Measurements from ENCODE around the gene OR2D3.
"Not testable (repeated sequence)": the region's sequence is repeated elsewhere in the genome, so short reads cannot be mapped to it uniquely, and the experiment has no call there.

The OR2D3 gene, protein sequence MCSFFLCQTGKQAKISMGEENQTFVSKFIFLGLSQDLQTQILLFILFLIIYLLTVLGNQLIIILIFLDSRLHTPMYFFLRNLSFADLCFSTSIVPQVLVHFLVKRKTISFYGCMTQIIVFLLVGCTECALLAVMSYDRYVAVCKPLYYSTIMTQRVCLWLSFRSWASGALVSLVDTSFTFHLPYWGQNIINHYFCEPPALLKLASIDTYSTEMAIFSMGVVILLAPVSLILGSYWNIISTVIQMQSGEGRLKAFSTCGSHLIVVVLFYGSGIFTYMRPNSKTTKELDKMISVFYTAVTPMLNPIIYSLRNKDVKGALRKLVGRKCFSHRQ

GRCh38 chr11:6920702-6921101 is at the start of gene OR2D3:
OR2D3 (plus strand) TSS chr11:6921002; CDS start chr11:6921002, 0 bp downstream.
- DNase-seq = no peak
- in situ Hi-C loops (cut with MboI; ENCODE audit: low pct_unique_long_range_greater_than_20kb, low sequenced_read_pairs) = no loop called here

DNA sequence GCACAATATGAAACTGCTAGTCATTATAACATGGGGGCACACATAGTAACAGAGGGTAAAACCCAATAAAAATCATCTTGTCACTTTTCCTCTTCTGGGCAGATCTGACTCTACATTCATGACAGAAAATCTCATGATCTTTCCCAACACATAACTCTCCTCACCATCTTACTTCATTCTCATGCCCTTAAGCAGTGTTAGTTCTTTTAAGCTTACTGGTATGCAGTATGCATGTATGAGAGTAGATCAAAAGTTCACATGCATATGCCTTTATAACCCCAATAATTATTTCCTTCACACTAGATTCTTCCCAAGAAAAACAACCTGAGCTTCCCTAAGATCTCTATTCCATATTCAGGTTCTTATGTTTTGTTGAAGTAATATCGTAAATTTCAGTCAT is 49.5 kb upstream of the OR2D3 start:
- in situ Hi-C loops (cut with MboI; ENCODE audit: low pct_unique_long_range_greater_than_20kb, low sequenced_read_pairs) = no loop called here
- DNase-seq = no peak

DNA sequence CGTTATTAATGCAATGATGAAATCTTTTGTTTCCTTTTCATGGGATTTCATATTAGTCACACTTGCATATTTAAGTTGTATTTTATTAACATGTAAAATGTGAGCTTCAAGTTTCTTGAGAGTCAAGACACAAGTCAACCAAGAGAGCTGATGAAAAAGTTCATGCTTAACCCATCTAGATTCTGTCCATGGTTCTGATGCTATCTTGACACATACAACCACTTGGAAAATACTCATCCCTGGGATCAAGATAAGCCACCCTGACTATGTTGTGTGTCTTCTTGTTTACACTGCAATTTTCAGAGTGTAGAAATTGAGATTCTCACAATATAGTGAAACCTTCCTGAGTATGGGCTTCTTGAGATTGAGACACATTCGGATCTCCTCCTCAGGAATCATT is 45.0 kb upstream of the OR2D3 start:
- in situ Hi-C loops (cut with MboI; ENCODE audit: low pct_unique_long_range_greater_than_20kb, low sequenced_read_pairs) = no loop called here
- DNase-seq = no peak

DNA sequence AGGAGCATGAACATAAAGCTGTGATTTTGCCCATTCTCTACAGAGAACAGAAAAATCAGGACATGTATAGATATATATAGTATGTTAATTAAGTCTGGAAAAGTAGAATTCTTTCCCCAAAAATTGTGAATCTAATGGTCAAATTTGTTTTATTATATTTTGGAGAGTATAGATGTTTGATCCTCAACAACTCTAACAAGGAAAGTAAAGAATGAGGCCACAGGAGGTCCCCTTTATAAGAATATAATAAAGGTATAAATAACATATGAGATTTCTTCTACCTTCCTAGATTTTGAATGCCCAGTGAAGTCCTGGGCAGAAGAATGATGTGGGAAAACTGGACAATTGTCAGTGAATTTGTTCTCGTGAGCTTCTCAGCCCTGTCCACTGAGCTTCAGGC is 44.5 kb upstream of the OR2D3 start, which contains the start of gene OR10A4:
OR10A4 (plus strand) TSS at position 301 of the 400 bp plus-strand sequence; CDS start at position 324, 23 bp downstream.
- DNase-seq = no peak
- in situ Hi-C loops (cut with MboI; ENCODE audit: low pct_unique_long_range_greater_than_20kb, low sequenced_read_pairs) = no loop called here

- no peak for DNase-seq
- in situ Hi-C loops (cut with MboI; ENCODE audit: low pct_unique_long_range_greater_than_20kb, low sequenced_read_pairs) = no loop called here
These were observed 43.9 kb upstream of the OR2D3 start for GRCh38 chr11:6876914-6877313.

GRCh38 chr11:6882751-6883150 is 38.1 kb upstream of the OR2D3 start:
- in situ Hi-C loops (cut with MboI; ENCODE audit: low pct_unique_long_range_greater_than_20kb, low sequenced_read_pairs) = no loop called here
- no peak for DNase-seq

DNA sequence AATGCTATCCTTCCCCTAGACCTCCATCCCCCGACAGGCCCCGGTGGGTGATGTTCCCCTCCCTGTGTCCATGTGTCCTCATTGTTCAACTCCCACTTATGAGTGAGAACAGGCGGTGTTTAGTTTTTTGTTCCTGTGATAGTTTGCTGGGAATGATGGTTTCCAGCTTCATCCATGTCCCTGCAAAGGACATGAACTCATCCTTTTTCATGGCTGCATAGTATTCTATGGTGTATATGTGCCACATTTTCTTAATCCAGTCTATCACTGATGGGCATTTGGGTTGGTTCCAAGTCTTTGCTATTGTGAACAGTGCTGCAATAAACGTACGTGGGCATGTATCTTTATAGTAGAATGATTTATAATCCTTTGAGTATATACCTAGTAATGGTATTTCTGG is 33.1 kb upstream of the OR2D3 start:
- DNase-seq; in situ Hi-C loops (cut with MboI; ENCODE audit: low pct_unique_long_range_greater_than_20kb, low sequenced_read_pairs): not testable (repeated sequence)

DNA sequence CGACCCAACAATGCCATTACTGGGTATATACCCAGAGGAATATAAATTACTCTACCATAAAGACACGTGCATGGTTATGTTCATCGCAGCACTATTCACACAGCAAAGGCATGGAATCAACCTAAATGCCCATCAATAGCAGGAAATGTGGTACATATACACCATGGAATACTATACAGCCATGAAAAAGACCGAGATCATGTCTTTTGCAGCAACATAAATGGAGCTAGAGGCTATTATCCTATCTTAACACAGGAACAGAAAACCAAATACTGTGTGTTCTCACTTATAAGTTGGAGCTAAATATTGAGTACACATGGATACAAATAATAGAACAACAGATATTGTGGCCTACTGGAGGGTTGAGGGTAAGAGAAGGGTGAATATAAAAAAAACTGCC is 32.0 kb upstream of the OR2D3 start:
- in situ Hi-C loops (cut with MboI; ENCODE audit: low pct_unique_long_range_greater_than_20kb, low sequenced_read_pairs) = no loop called here
- DNase-seq = no peak

GRCh38 chr11:6889835-6890234 is 31.0 kb upstream of the OR2D3 start:
- in situ Hi-C loops (cut with MboI; ENCODE audit: low pct_unique_long_range_greater_than_20kb, low sequenced_read_pairs) = no loop called here
- no peak for DNase-seq

- DNase-seq = no peak
These were observed 28.4 kb upstream of the OR2D3 start, which contains the start of gene OR2D2 for GRCh38 chr11:6892400-6892799. OR2D2 (minus strand) TSS chr11:6892500; CDS start chr11:6892500, 0 bp downstream.

GRCh38 chr11:6894097-6894496 is 26.7 kb upstream of the OR2D3 start:
- in situ Hi-C loops (cut with MboI; ENCODE audit: low pct_unique_long_range_greater_than_20kb, low sequenced_read_pairs) = no loop called here
- no peak for DNase-seq

More at GRCh38 chr11:6892400-6892799, 28.4 kb upstream of the OR2D3 start, which contains the start of gene OR2D2:
- in situ Hi-C loops (cut with MboI; ENCODE audit: low pct_unique_long_range_greater_than_20kb, low sequenced_read_pairs) = no loop called here

DNA sequence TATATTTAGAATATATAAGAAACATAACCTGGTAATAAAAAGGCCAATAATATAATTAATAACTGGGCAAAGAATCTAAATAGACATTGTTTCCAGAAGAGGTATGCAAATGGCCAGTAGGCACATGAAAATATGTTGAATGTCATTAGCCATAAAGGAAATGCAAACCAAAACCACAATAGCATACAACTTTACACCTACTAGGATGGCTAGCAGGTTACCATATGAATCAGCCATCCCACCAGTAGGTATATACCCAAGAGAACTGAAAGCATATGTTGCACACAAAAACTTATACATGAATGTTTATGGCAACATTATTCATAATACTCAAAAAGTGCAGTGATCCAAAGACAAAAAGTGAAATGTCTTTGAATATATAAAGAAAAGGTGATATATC is 25.8 kb upstream of the OR2D3 start:
- DNase-seq = no peak
- in situ Hi-C loops (cut with MboI; ENCODE audit: low pct_unique_long_range_greater_than_20kb, low sequenced_read_pairs) = no loop called here

DNA sequence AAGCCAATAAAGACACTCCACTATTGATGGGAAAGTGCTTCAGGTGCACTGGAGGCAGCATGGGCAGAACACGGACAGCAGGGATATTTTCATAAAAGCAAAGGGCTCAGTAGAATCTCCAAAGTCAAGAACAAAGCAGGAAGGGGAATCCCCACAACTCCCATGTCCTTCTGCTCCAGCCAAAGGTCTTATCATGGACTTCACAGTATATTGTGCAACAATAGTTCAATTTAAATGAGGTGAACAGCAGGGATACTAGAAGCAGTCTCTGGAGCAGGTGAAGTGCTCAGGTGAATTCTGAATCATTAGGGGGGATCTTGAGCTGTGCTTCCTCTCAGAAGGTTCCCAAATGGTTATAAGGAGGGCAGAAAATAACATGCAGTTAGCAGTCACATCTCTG is 21.9 kb upstream of the OR2D3 start:
- no peak for DNase-seq
- in situ Hi-C loops (cut with MboI; ENCODE audit: low pct_unique_long_range_greater_than_20kb, low sequenced_read_pairs) = no loop called here

DNA sequence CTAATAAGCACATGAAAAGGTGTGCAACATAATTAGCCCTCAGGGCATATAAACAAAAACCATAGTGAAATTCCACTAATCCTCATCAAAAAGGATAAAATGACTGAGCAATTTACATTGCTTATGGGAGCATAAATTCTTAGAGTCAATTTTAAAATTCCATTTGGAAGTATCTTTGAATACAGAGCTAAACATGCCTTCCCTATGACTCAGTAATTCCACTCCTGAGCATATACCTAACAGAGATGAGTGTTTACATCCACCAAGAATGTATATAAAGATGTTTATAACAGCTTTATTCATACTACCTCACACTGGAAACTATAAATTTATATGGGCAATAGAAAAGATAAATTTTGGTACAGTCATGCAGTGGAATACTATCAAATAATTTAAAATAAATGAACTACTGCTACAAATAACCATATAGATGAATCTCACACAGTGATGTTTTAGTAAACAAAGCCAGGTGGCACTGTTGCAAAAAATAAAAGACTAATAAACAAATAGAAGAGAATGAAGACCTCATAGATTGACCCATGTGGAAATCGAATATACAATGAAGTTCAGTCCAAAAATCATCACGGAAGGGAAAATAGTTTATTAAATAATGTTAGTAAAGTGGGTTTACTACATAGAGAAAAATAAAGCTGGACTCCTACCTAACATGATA is 20.3 kb upstream of the OR2D3 start:
- in situ Hi-C loops (cut with MboI; ENCODE audit: low pct_unique_long_range_greater_than_20kb, low sequenced_read_pairs) = no loop called here
- no peak for DNase-seq

- DNase-seq; in situ Hi-C loops (cut with MboI; ENCODE audit: low pct_unique_long_range_greater_than_20kb, low sequenced_read_pairs): not testable (repeated sequence)
These were observed 16.0 kb upstream of the OR2D3 start for GRCh38 chr11:6904804-6905203.

DNA sequence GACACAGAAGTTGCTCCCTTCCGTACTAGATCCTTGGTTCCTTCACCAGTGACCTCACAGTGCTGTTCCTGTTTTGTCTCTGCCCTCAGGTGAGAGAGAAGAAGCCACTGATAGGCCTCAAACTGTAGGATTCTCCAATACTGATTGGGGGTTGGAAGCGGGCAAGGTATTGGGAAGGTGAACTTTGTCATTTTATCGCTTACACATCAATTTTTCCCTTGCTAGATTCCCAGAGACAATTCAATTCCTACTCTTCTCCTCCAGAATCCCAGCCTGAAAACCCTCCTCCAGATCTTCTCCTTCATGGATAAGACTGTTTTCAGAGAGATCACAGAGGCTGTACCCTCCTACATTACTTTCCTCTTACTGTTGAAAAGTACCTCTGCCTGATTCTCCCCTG is 9.4 kb upstream of the OR2D3 start:
- DNase-seq = no peak
- in situ Hi-C loops (cut with MboI; ENCODE audit: low pct_unique_long_range_greater_than_20kb, low sequenced_read_pairs) = no loop called here

- no peak for DNase-seq
- in situ Hi-C loops (cut with MboI; ENCODE audit: low pct_unique_long_range_greater_than_20kb, low sequenced_read_pairs) = no loop called here
These were observed 8.9 kb upstream of the OR2D3 start for GRCh38 chr11:6911948-6912347.

- DNase-seq = no peak
- in situ Hi-C loops (cut with MboI; ENCODE audit: low pct_unique_long_range_greater_than_20kb, low sequenced_read_pairs) = no loop called here
These were observed 1.1 kb upstream of the OR2D3 start for GRCh38 chr11:6919698-6920097.

DNA sequence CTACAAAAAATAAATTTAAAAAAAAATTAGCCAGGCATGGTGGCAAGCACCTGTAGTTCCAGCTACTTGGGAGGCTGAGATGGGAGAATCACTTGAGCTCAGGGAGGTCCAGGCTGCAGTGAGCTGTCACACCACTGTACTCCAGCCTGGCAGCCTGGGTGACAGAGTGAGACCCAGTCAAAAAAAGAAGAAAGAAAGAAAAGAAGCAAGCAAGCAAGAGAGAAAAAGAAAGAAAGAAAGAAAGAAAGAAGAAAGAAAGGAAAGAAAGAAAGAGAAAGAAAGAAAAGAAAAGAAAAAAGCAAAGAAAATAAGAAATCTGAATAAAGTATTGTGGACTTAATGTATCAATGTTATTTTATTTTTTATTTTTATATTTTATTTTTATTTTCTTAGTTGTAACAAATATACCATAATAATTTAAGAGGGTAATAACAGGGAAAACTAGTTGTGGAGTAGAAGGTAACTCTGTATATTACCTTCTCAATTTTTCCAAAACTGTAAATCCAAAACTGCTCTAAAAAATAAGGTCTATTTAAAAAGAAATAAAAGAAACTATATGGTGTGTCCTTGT is 4.3 kb downstream of the OR2D3 start:
- in situ Hi-C loops (cut with MboI; ENCODE audit: low pct_unique_long_range_greater_than_20kb, low sequenced_read_pairs) = no loop called here
- DNase-seq = no peak

DNA sequence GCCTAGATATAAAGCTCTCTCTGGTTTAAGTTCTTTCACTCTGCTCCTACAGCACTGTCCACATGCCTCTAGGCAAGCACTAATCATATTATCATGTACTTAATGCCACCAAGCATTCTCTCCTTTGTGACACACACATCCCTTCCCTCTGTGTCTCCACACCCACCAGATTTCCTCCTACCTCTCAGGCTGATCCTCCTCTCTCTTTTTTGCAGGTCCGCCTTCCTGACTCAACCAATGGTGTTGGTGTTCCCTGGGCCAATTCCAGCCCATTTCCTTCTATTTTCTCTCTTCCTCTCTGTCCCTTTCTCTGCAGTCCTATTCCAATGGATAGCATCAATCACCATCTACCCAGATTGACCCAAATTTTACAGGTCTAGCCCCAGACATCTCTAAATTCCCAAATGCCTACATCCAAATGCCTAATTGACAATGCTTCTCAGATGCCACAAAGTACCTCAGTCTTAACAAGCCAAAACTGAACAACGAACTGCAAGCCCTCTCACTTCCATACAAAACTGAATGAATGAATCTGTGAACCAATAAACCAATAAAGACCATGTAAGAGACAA is 4.9 kb downstream of the OR2D3 start:
- in situ Hi-C loops (cut with MboI; ENCODE audit: low pct_unique_long_range_greater_than_20kb, low sequenced_read_pairs) = no loop called here
- DNase-seq = peak; percentile 43

Data from KBM-7 (cell line).